ENCODE results near the gene MYO10. TPM values are rescaled to one million over a fixed set of nuclear protein-coding genes. Genes with fewer than 3 reads are reported as not detected.
"Not testable (repeated sequence)": the region's sequence is repeated elsewhere in the genome, so short reads cannot be mapped to it uniquely, and the experiment has no call there.

The MYO10 gene
- polyA plus RNA-seq, 4 donors, result 28.8 to 46.4 (median 40.1) TPM

- peak in 1 of 4 donors; percentile 38 for DNase-seq (ENCODE audit: low read depth in 4 of 4, low spot score in 3 of 4)
These were observed 208.2 kb downstream of the MYO10 start for GRCh38 chr5:16727755-16728325.

DNA sequence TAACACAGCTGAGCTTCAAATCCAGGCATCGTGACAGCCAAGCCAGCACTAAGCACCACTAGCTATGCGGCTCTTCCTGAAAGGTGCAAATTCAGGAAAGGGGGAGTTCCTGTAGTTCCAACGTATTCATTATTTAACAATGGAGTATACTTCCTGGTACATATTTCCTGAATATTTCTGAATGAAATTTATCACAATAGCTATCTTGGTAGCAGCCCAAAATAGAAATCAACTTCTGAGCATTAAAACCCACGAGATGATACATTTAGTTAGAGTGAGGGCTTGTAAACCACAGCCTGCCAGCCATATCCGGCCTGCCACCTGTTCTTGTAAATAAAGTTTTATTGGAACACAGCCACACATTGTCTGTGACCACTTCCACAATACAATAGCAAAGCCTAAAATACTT lies 209.5 kb downstream of the MYO10 start:
- no peak for DNase-seq (ENCODE audit: low read depth in 4 of 4, low spot score in 3 of 4)

GRCh38 chr5:16725575-16725974 lies 210.5 kb downstream of the MYO10 start:
- DNase-seq (ENCODE audit: low read depth in 4 of 4, low spot score in 3 of 4), result no peak

DNA sequence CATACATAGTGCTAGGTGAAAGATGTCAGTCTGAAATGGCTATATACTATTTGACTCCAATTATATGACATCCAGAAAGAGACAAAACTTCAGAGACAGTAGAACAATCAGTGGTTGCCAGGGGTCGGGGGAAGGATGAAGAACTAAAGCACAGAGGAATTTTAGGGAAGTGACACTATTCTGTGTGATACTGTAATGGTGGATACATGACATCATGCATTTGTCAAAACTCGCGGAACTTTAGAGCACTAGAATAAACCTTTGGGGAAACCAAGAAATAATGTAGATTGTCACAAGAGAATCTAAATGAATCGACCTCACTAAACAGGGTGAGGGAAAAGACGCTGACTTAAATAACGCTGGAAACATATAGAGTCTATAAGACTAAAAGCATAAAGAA lies 212.3 kb downstream of the MYO10 start:
- DNase-seq (ENCODE audit: low read depth in 4 of 4, low spot score in 3 of 4), result no peak

DNA sequence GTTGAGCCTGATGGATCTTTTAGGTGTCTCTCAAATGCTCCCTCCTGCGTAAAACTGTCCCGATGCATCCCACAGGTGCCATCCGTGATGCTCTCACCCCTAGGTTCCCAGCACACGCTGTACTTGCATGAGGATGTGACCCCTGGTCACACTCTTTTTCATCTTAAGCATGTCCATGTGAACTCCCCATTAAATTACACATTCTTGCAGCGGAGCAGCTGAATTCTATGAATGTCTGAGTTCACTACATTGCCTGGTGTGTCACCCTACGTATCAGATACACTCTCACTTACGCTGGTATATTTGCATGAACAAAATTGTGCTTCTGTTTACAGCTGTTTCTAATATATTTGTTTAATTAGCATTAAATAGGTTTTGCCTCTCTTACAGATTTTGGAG lies 214.0 kb downstream of the MYO10 start:
- DNase-seq (ENCODE audit: low read depth in 4 of 4, low spot score in 3 of 4), result no peak

DNA sequence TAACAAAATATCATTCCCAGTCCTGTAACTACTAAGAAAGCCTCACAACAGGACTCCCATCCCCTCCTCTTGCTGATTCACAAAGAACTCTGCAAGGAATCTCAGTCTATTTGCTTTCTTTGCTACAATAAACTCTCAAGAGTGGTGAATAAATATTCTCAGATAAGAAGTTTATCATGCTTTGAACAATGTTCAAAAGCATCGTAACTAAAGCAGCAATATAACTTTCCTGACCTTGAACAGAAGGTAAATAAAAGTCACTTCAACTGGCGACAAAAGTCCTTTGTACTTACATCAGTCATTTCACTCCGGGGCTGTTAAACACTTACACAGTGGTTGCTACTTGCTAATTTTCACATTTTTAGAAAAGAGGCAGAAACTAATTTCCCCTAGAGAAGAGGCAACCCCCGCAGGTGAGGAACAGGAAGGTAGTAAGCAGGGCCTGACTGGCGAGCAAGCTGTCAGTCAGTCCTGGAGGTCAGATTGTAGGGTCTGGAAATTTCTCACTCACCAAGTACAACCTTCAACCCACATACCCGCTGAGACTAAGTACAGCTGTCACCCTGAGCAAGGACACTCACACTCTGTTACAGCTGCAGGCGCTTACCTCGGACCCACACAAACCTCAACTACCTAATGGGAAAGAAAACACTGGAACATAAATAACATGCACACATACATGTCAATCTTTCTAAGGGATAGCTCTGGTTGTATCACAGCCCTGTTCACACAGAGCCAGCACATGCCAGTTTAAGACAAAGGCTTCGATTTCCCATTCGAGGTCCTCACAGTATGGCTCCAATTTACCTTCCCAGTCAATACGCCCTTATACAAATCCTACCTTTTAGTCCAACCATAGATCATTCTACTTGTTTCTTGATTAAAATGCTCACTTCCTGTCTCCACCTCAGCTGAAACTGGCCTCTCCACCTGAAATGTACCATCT lies 214.7 kb downstream of the MYO10 start:
- DNase-seq (ENCODE audit: low read depth in 4 of 4, low spot score in 3 of 4), result no peak

GRCh38 chr5:16718036-16718435 lies 218.1 kb downstream of the MYO10 start:
- DNase-seq (ENCODE audit: low read depth in 4 of 4, low spot score in 3 of 4), result not testable (repeated sequence)

DNA sequence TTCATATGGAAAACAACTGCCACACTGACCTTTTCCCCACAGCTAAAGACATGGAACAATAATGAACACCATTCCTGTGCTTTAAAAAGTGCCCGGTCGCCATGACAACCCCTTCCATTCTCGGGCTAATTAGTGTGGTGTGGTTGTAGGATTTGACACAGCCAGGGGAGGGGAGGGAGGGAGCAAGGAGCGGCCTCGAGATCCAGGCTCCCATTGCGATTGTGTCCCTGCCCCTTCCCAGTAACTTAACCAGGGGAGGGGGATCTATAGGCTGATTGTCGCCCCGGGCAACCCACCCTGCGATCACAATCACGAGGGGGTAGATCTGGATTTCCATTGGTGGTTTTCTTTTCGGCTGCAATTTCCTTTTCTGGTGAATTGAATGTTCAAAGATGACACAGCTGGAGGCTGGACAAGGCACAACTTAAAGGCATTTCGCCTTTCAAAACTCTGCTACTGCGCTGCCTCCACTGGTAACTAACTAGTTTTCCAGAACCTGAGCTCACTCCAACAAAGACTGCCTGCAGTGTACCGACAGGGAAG lies 222.6 kb downstream of the MYO10 start:
- DNase-seq (ENCODE audit: low read depth in 4 of 4, low spot score in 3 of 4), result no peak

DNA sequence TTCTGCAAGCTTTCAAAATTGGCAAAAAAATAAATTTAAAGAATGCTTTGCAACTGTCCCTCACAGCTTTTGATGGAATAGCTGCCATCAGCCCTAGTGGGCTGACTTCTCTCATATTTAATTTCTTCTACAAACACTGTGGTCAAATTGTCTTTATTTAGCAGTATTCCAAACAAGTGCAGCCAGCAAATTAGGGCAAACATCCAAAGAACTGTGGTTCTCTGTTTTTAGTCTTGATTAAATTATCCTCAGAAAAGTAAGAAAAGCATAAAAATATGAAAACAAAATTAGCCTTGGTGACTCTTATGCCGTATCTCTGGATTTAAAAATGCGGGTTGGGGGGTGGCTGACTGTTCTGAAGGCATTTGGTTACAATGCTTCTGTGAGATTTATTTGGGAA lies 223.5 kb downstream of the MYO10 start:
- no peak for DNase-seq (ENCODE audit: low read depth in 4 of 4, low spot score in 3 of 4)

DNA sequence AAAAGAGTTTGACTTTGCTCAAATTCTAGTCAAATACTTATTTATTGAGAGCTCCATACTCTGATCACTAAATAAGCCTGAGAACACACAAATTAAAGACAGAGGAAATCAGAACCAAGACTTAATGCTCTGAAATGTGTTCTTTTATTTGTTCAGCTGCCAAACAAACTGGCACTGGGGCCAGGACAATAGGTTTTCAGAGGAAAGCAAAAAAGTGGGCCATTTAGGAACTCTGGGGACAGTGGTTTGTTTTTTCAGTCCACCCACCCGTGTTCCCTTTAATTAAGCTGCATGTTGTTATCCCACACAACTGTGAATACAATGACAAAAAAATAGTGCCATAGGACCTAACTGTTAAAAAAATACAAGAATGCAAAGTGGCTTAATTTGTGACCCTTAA lies 223.9 kb downstream of the MYO10 start:
- DNase-seq (ENCODE audit: low read depth in 4 of 4, low spot score in 3 of 4), result no peak

DNA sequence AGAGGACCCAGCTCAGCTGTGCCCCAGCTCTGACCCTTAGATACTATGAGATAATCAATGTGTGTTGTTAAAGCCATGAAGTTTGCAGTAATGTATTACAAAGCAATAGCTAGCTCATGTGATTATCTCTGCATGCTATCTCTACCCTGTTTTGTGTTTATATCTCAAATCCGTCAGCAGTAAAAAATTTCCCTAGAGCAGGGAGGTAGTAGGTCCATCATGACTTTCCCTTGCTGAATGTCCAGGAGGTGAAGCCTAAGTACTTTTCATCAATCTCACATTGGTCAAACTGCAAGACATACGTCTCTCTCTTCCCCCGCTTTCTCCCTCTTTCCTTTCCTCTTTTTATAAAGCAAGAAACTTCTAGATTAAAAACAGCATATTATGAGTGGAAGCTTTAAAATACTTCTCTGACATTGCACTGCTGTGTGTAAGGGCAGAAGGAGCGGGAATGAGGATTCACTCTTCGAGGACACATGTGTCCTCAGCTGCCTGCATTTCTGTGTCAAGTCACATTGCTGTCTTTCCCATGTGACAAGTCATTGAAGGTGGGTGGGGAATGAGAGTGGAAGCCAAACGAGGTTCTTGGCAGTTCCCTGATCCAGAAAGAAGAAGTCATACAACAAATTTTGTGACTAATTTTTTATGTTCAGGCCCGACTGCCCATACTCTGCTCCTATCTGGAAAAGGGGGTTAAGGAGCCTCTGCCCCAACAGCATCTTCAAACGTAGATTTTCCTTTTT lies 226.2 kb downstream of the MYO10 start:
- DNase-seq (ENCODE audit: low read depth in 4 of 4, low spot score in 3 of 4), result no peak

DNA sequence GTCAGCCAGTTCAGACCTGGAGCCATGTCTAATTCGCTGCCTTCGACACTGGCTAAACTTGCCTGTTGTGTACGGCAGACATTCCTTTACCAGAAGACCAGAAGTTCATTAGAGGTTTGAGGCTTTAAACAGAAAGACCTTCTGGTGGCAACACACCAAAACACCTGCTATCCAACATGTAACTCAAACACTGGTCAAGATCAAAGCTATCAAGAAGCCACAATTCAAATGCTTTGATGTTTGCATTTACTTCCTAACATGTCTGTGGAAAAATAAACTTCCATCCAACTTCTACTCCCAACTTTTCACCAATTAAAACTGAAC lies 228.3 kb downstream of the MYO10 start:
- no peak for DNase-seq (ENCODE audit: low read depth in 4 of 4, low spot score in 3 of 4)

- no peak for DNase-seq (ENCODE audit: low read depth in 4 of 4, low spot score in 3 of 4)
These were observed 228.8 kb downstream of the MYO10 start for GRCh38 chr5:16707168-16707868.

DNA sequence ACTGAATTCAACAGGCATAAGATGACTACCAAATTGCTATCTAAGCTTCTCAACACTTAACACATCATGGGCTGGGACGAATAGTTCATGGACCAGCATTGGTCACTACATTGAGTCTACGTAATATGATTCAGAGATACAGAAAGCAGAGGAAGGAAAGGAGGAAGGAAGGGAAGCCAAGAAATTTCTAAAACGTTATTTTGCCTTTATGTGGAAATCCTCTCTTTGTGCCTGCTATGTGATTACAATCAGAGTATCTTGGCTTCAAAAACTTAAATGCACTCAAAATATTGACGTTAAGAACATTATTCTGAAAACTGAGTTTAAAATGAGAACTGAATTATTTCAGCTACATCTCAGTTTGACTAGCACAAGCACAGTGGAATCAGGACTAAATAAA lies 231.1 kb downstream of the MYO10 start:
- DNase-seq (ENCODE audit: low read depth in 4 of 4, low spot score in 3 of 4), result no peak

GRCh38 chr5:16702964-16703363 lies 233.1 kb downstream of the MYO10 start:
- no peak for DNase-seq (ENCODE audit: low read depth in 4 of 4, low spot score in 3 of 4)

GRCh38 chr5:16701134-16702099 lies 234.7 kb downstream of the MYO10 start:
- DNase-seq (ENCODE audit: low read depth in 4 of 4, low spot score in 3 of 4), result no peak

DNA sequence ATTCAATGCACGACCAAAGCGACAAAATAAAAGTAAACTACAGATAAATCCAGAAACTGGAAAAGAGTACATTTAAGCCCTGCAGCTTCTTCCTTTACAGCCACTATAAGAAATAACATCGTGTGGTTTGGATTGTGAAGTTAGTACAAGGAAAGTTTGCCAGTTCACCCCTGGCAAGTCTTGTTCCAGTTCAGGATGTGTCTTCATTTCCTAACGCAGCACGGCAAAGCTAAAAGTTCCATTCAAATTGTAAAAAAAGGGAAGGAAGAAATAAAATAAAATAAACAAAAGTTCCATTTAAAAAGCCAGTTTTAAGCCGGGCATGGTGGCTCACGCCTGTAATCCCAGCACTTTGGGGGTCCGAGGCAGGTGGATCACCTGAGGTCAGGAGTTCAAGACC lies 236.0 kb downstream of the MYO10 start:
- DNase-seq (ENCODE audit: low read depth in 4 of 4, low spot score in 3 of 4), result no peak

- DNase-seq (ENCODE audit: low read depth in 4 of 4, low spot score in 3 of 4), result no peak
These were observed 240.3 kb downstream of the MYO10 start for GRCh38 chr5:16695779-16696178.

- no peak for DNase-seq (ENCODE audit: low read depth in 4 of 4, low spot score in 3 of 4)
These were observed 242.2 kb downstream of the MYO10 start for GRCh38 chr5:16693879-16694278.

DNA sequence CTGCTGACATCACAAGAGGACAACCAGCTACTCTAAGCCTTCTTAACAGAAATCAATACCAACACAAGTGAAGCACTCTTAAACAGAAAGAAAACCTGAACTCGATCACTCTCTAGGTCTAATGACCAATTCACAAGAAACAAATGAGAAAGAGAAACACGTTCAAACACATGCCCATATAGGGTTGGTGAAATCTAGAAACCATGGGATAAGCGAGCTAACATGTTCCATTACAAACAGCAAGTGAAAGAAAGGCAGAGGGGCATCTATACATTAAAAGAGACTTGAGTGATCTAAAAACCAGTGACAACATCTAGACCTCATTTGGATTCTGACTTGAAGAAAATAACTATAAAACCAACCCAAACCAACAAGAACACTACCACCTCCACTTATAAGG lies 244.4 kb downstream of the MYO10 start:
- no peak for DNase-seq (ENCODE audit: low read depth in 4 of 4, low spot score in 3 of 4)

All from left renal pelvis (tissue), 4 donors.